Activated T-cell treated with anti-CD3 and anti-CD28 coated beads, Interleukin-2, amount 50 U/mL, for 24 hours (primary cell): ENCODE data around the gene IL1B.

Source experiments
- DNase-seq: peaks from one replicate; pipeline ENCODE4 v3.0.0-alpha.2; 2020
- H3K27ac Mint-ChIP-seq: 2 replicates; pipeline ENCODE4 v1.8.0; 2020; ENCODE audit warnings: mild to moderate bottlenecking, mixed read lengths
- H3K27me3 Mint-ChIP-seq: 2 replicates; pipeline ENCODE4 v1.8.0; 2020; ENCODE audit warnings: mixed read lengths
- H3K36me3 Mint-ChIP-seq: 2 replicates; pipeline ENCODE4 v1.8.0; 2020; ENCODE audit warnings: low read depth, mixed read lengths
- H3K4me1 Mint-ChIP-seq: 2 replicates; pipeline ENCODE4 v1.8.0; 2020; ENCODE audit warnings: low read depth, mixed read lengths
- H3K4me3 Mint-ChIP-seq: 2 replicates; pipeline ENCODE4 v1.8.0; 2020; ENCODE audit warnings: mild to moderate bottlenecking, moderate library complexity, mixed read lengths
- H3K9me3 Mint-ChIP-seq: 2 replicates; pipeline ENCODE4 v1.8.0; 2020; ENCODE audit warnings: mixed read lengths

The IL1B gene

DNA sequence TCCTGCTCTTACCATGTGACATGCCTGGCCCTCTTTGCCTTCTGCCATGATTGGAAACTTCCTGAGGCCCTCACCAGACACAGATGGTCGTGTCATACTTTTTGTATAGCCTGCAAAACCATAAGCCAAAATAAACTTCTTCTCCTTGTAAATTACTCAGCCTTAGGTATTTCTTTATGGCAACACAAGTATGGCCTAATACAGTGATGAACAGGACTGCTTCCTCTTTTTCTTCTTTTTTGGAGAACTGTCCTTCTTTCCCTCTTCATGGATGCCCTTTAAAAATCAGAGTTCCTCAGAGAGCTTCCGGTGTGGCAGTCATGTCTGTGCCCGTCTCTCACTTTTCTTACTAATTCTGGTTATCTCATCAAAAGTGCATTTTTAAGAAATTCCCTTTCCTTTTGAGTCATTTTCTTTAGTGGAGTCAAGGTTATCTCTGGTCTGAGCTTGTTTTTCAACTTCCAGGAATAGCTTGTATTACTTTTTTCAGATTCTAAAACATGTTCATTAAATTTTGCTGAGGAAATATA, 43.1 kb downstream of the IL1B start:
- H3K36me3 Mint-ChIP-seq = no peaks in the 10 kb centered on the region
- H3K9me3 Mint-ChIP-seq = no peaks in the 10 kb centered on the region
- peak overlapping the region; percentile 41 for H3K27ac Mint-ChIP-seq
- peaks cover 17% of the 10 kb centered on the region for H3K4me1 Mint-ChIP-seq
- no peak overlapping the region for H3K4me3 Mint-ChIP-seq
- no peak for DNase-seq
- peaks cover 6% of the 10 kb centered on the region for H3K27me3 Mint-ChIP-seq

DNA sequence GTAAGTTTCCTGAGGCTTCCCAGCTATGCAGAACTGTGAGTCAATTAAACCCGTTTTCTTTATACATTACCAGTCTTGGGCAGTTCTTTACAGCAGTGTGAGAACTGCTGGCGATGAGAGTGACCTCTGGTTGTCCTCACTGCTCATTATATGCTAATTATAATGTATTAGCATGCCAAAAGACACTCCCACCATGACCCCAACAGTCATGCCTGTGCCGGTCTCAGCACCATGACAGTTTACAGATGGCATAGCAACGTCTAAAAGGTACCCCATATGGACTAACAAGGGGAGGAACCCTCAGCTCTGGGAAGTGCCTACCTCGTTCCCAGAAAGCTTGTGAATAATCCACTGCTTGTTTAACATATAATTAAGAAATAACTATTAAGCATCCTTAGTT, 44.2 kb downstream of the IL1B start:
- DNase-seq = no peak
- no peaks in the 10 kb centered on the region for H3K9me3 Mint-ChIP-seq
- peaks cover 6% of the 10 kb centered on the region for H3K27me3 Mint-ChIP-seq
- no peaks in the 10 kb centered on the region for H3K36me3 Mint-ChIP-seq
- H3K4me1 Mint-ChIP-seq = peaks cover 17% of the 10 kb centered on the region
- no peak overlapping the region for H3K4me3 Mint-ChIP-seq
- no peak overlapping the region for H3K27ac Mint-ChIP-seq

DNA sequence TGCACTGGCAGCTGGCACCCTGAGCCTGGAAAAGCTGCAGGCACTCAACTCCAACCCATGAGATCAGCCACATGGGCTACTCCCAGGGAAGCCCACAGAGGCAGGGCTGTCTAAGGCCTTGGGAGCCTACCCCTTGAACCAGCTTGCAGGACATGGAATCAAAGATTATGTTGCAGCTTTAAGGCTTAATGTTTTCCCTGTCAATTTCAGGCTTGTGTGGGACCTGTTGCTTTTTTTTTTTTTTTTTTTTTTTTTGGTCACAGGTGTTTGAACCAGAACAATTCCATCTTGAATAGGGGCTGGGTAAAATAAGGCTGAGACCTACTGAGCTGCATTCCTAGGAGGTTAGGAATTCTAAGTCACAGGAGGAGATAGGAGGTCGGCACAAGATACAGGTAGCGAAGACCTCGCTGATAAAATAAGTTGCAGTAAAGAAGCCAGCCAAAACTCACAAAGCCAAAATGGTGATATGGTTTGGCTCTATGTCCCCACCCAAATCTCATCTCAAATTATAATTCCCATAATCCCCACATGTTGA, 44.8 kb downstream of the IL1B start:
- H3K27ac Mint-ChIP-seq = no peak overlapping the region
- peaks cover 17% of the 10 kb centered on the region for H3K4me1 Mint-ChIP-seq
- H3K9me3 Mint-ChIP-seq = no peaks in the 10 kb centered on the region
- H3K4me3 Mint-ChIP-seq = no peak overlapping the region
- H3K27me3 Mint-ChIP-seq = peaks cover 12% of the 10 kb centered on the region
- no peak for DNase-seq
- H3K36me3 Mint-ChIP-seq = no peaks in the 10 kb centered on the region

DNA sequence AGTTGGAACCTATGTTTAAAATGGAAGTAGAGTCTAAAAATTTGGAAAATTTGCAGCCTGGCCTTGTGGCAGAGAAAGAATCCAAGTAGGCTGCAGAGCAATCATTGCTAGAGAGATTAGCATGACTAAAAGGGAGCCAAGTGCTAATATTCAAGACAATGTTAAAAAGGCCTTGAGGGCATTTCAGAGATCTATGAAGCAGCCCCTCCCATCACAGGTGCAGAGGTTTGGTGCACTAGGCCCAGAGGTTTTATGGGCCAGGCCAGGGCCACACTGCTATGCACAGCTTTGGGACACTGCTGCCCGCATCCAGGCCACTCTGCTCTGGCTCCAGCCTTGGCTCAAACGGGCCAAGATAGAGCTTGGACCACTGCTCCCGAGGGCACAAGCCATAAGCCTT, 45.6 kb downstream of the IL1B start:
- H3K4me3 Mint-ChIP-seq = no peak overlapping the region
- no peak for DNase-seq
- H3K9me3 Mint-ChIP-seq = no peaks in the 10 kb centered on the region
- no peaks in the 10 kb centered on the region for H3K36me3 Mint-ChIP-seq
- peaks cover 16% of the 10 kb centered on the region for H3K27me3 Mint-ChIP-seq
- no peak overlapping the region for H3K27ac Mint-ChIP-seq
- peaks cover 17% of the 10 kb centered on the region for H3K4me1 Mint-ChIP-seq

DNA sequence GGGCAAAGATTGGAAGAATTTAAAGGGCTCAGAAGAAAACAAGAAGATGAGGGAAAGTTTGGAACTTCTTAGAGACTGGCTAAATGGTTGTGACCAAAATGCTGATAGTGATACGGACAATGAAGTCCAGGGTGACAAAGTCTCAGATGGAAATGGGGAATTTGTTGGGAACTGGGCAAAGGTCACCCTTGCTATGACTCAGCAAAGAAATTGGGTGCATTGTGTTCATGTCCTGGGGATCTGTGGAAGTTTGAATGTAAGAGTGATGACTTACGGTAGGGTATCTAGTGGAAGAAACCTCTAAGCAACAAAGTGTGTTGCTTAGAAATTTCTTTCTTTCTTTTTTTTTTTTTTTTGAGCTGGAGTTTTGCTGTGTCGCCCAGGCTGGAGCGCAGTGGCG, 46.3 kb downstream of the IL1B start:
- Mint-ChIP-seq H3K36me3 (no peaks in the 10 kb centered on the region), H3K9me3 (no peaks in the 10 kb centered on the region), H3K4me1 (peaks cover 15% of the 10 kb centered on the region), H3K4me3 (no peak overlapping the region), H3K27me3 (peaks cover 13% of the 10 kb centered on the region), H3K27ac (no peak overlapping the region)
- DNase-seq = no peak

DNA sequence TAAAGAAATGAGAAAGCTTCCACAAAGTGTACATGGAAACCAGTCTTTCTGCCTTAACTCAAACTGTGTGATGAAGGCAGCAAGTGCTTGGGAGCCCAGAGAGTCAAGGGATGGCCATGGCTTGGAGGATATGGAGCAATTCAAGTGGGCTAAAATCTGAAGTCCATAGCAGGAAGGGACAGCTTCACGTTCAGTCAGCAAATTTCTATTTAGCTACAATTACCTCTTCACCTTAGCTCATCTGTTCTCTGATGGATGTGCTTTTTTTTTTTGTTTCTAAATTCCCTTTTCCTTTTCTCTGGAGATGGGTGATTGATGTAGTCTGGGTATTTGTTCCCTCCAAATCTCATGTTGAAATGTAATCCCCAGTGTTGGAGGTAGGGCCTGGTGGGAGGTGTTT, 47.4 kb downstream of the IL1B start:
- no peak for DNase-seq
- no peaks in the 10 kb centered on the region for H3K36me3 Mint-ChIP-seq
- peaks cover 22% of the 10 kb centered on the region for H3K27me3 Mint-ChIP-seq

DNA sequence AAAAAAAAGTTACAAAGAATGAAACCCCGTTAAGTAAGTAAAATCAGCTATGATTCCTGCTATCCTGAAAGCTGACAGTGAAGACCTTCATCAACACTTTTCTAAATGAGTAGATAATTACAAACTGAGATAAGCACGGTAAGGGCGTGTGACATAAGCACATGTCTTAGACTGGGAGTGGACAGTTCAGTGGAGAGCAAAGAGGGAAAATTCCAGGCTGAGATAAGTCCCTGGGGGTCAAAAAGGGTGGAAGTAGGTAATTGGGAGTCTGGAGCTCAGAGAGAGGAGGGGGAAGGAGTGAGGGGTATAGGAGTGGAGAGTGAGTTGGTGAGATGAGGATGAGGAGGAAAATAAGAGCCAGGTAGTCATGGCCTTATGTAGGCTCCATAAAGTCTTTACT, 47.9 kb downstream of the IL1B start:
- H3K4me3 Mint-ChIP-seq = no peak overlapping the region
- H3K9me3 Mint-ChIP-seq = no peaks in the 10 kb centered on the region
- peaks cover 25% of the 10 kb centered on the region for H3K27me3 Mint-ChIP-seq
- H3K27ac Mint-ChIP-seq = no peak overlapping the region
- DNase-seq = no peak
- H3K36me3 Mint-ChIP-seq = no peaks in the 10 kb centered on the region
- peaks cover 11% of the 10 kb centered on the region for H3K4me1 Mint-ChIP-seq

More for the DNA sequence above, 47.4 kb downstream of the IL1B start:
- H3K4me1 Mint-ChIP-seq = peaks cover 15% of the 10 kb centered on the region
- no peaks in the 10 kb centered on the region for H3K9me3 Mint-ChIP-seq
- no peak overlapping the region for H3K4me3 Mint-ChIP-seq
- no peak overlapping the region for H3K27ac Mint-ChIP-seq

DNA sequence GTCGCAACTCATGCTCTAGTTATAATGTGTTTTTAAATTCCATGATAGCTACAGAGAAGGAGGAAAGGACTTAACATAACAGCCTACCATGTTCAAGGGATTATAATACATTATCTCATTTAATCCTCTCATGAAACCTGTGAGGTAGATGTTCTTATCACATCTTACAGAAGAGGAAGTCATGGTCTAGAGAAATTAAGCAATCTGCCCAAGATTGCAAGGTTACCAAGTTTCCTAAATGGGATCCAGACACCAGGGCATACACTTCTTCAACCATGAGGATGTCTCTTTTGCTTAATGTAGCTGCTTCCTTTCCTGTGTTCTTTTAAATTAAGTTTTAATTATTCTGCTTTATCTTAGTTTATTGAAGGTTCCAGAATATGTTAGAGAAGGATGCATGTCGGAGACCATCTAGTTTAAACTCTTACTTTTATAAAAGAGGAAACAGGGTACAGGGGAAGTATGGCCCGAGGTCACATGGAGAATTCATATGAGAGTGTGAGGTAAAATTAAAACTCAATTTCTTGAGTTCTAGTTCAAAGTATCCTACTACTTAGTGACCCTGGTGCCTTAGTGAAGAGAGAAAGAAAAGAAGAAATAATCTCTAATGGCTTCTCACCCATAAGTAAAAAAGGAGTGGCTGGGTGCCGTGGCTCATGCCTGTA, 48.7 kb downstream of the IL1B start:
- Mint-ChIP-seq H3K4me1 (peaks cover 5% of the 10 kb centered on the region), H3K27me3 (peaks cover 28% of the 10 kb centered on the region), H3K36me3 (no peaks in the 10 kb centered on the region), H3K4me3 (no peak overlapping the region), H3K9me3 (no peaks in the 10 kb centered on the region), H3K27ac (no peak overlapping the region)
- no peak for DNase-seq

DNA sequence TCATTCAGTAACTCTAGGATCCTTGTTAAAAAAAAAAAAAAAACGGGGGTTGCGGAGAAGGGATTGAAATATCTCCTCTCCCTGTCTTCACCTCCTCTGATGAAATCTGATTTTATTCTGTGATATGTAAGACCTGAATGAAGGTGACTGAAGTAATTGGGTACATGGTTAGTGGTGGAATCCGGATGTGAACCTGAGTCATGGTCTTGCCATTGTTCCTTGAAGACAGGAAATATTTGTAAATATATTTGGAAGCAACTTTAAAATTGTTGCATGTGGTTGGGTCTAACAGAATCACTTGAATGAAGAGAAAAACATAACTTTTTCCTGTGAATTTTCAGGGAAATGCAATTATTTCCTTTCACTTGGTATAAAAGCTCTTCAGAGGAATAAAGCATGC, 49.3 kb downstream of the IL1B start:
- no peak for DNase-seq
- Mint-ChIP-seq H3K9me3 (no peaks in the 10 kb centered on the region), H3K27ac (no peak overlapping the region), H3K4me3 (no peak overlapping the region), H3K27me3 (peaks cover 31% of the 10 kb centered on the region), H3K4me1 (peaks cover 6% of the 10 kb centered on the region), H3K36me3 (no peaks in the 10 kb centered on the region)

DNA sequence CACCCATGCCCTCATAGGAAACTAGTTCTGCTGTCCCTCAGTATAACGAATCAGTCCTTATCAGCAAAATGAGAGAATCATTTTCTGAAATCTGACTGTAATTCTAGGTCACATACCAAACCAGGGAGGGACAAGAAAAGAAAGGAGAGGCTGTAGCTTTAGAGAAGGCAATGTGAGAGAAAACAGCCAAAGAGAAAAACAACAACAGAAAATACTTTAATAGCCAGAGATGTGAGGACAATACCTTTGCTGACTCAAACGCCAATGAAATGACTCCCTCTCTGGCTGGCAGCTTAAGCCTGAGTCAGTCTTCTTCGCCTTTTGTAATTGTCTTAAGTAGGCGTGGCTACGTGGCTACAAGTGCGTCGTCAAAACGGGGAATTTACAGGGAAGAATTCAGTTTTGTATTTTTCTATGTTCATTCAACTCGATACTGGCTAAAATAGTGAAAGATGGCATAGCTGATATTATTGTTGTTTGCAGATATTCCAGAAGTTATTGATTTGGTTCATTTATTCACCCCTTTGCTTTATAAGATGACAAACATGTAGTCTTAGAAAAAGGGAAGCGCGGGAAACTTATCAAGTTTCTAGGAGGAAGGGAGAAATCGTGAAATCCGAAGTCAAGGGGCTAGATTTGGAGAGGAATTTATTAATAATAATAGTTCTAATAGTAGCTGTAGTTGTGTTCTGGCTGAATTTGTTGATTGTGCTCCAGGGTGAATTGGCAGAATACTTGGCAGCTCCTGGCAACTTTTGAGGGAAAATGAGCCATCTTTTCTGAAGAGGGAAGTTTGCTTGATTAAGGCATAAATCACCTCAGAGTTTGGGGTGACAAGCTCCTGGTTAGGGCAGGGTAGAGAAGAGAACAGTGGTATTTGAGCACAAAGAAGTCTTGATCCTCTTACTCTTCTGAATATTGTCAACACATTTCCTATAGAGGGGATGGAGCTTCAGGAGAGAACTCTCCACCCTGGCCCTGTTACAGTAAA, 52.1 kb downstream of the IL1B start, which contains the start of gene IL1A:
Gene IL1A (minus strand): TSS at position 295 of the 991 bp plus-strand sequence. CDS start 723 bp downstream, outside the sequence.
- H3K27ac Mint-ChIP-seq = no peak within 1 kb of the TSS
- peak within 1 kb of the TSS; percentile 13 for H3K4me3 Mint-ChIP-seq
- DNase-seq = no peak
- H3K27me3 Mint-ChIP-seq = peaks cover 31% of the 10 kb centered on the region
- H3K4me1 Mint-ChIP-seq = peaks cover 6% of the 10 kb centered on the region
- H3K9me3 Mint-ChIP-seq = no peaks in the 10 kb centered on the region
- no peaks in the 10 kb centered on the region for H3K36me3 Mint-ChIP-seq

DNA sequence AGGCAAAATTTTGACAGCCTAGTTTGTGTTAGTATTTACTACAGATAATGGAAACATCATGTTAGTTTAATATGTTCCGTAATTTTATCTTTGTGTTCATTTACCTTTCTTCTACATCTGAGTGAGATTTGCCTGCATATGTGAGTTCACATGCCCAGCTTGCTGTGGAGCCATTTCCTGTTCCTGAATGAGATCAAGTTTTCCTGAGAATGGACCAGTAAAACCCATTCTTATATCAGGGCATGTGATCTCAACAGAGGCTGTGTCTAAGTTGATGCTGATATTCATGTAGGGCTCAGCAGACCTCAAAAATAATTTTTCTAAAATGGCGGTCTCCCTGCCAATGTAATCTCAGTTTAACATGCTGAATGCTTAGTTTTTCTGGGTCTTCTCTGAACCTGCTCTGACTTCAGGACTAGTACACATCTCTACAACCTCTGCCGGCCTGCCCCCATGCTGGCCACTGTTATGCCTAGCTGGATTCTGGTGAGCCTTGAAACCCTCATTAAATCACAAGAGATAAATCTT, 53.3 kb downstream of the IL1B start:
- H3K27me3 Mint-ChIP-seq = peaks cover 33% of the 10 kb centered on the region
- H3K9me3 Mint-ChIP-seq = no peaks in the 10 kb centered on the region
- no peak for DNase-seq
- peak overlapping the region; percentile 13 for H3K4me3 Mint-ChIP-seq
- H3K4me1 Mint-ChIP-seq = peaks cover 6% of the 10 kb centered on the region
- no peaks in the 10 kb centered on the region for H3K36me3 Mint-ChIP-seq
- no peak overlapping the region for H3K27ac Mint-ChIP-seq

DNA sequence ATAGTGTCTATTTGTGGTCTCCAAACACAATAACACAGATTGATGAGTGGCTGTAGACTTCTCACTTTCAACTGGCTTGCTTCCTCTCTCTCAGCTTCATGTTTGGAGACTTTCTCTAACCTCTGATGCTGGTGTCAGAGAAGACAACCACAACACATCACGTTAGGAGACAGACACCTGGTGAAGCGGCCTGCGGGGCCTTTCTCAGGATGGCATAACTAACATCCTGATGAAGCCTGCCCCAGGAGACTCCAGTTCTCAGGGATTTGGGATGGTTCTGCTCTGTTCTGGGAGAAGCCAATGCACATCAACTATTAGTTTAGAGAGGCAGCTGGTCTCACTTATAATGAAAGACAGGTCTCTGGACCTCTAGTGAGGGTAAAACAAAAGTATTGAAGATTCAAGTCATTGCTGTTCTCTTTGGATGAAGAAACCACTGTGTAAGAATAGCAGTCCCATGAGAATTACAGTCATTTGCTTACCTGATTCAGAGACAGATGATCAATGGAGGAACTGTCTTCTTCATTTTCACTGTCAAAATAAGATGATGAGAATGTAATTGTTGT, 54.3 kb downstream of the IL1B start:
- Mint-ChIP-seq H3K4me3 (no peak overlapping the region), H3K27me3 (peaks cover 39% of the 10 kb centered on the region), H3K9me3 (no peaks in the 10 kb centered on the region), H3K27ac (no peak overlapping the region), H3K36me3 (no peaks in the 10 kb centered on the region), H3K4me1 (peaks cover 8% of the 10 kb centered on the region)
- DNase-seq = no peak
